Activated CD4-positive, alpha-beta T cell treated with anti-CD3 and anti-CD28 coated beads for 36 hours (primary cell): ENCODE data around the gene TXNDC9. TPM values are rescaled to one million over a fixed set of nuclear protein-coding genes. Genes with fewer than 3 reads are reported as not detected.

Experiments
- ATAC-seq: fragments of 200-7000 bp; cut with Tn5 transposase; one replicate; pipeline ENCODE4 v1.10.0; 2021; ENCODE audit warnings: mild to moderate bottlenecking, moderate library complexity
- CTCF ChIA-PET: fragments of 350-600 bp; sonication (Branson Sonifier 250); formaldehyde crosslinking; loops from one replicate; lab custom pipeline; 2021; ENCODE audit warnings: antibody characterized with exemption; lab: Charles Lee
- POLR2A ChIA-PET: fragments of 350-600 bp; sonication (Branson Sonifier 250); formaldehyde crosslinking; loops from one replicate; lab custom pipeline; 2021; ENCODE audit warnings: antibody characterized with exemption, inconsistent platforms; lab: Charles Lee
- DNase-seq: peaks from one replicate; pipeline ENCODE4 v3.0.0-alpha.2; 2020
- H3K27ac Mint-ChIP-seq: one replicate; pipeline ENCODE4 v1.8.0; 2021; ENCODE audit warnings: mixed read lengths
- H3K27me3 Mint-ChIP-seq: one replicate; pipeline ENCODE4 v1.8.0; 2021; ENCODE audit warnings: mixed read lengths
- H3K36me3 Mint-ChIP-seq: one replicate; pipeline ENCODE4 v1.8.0; 2021; ENCODE audit warnings: low read depth, mixed read lengths
- H3K4me1 Mint-ChIP-seq: one replicate; pipeline ENCODE4 v1.8.0; 2021; ENCODE audit warnings: mixed read lengths
- H3K4me3 Mint-ChIP-seq: one replicate; pipeline ENCODE4 v1.8.0; 2021; ENCODE audit warnings: mild to moderate bottlenecking, moderate library complexity, mixed read lengths
- H3K9me3 Mint-ChIP-seq: one replicate; pipeline ENCODE4 v1.8.0; 2021; ENCODE audit warnings: low read depth, mixed read lengths
- intact Hi-C, 2 experiments: fragments of 100-400 bp; cut with DNase I in 1 of 2; cut with micrococcal nuclease in 1 of 2; formaldehyde crosslinking; loops; one replicate each; pipeline versions ENCODE4 v1.14.2 to v1.15.1; 2022 to 2024; cut with DNase I, micrococcal nuclease
- total RNA-seq, 2 experiments: library from RNA; stranded (reverse); gene quantifications; one replicate each; pipeline ENCODE4 v1.2.3, GENCODE V29; 2021

TXNDC9 gene
- total RNA-seq, 2 experiments from 2014 or later: 19.4 to 27.9 TPM

- intact Hi-C loops: no loop called here
- H3K36me3 Mint-ChIP-seq: peaks cover 15% of the 10 kb centered on the region
- peaks cover 11% of the 10 kb centered on the region for H3K9me3 Mint-ChIP-seq
- ChIA-PET POLR2A (no interaction called here), CTCF (interaction anchor here (0.6 kb wide), 1 partner anchor 9 kb away, joined by 3 read pairs; no protein-coding TSS in a partner anchor)
- H3K27ac Mint-ChIP-seq: no peak overlapping the region
- H3K4me3 Mint-ChIP-seq: no peak overlapping the region
- H3K4me1 Mint-ChIP-seq: no peaks in the 10 kb centered on the region
- no peaks in the 10 kb centered on the region for H3K27me3 Mint-ChIP-seq
- no peak for DNase-seq
- ATAC-seq: no peak
Observed at GRCh38 chr2:99275882-99276281, 60.3 kb downstream of the TXNDC9 start.

Other genes with a start within 250 kb of the TXNDC9 start
- gene C2orf15, start 194.6 kb downstream of the TXNDC9 start, total RNA-seq: 1 to 10 TPM in 1 of 2 experiments, under 1 TPM in 1; 0.87 to 1.1 TPM
- gene TSGA10, start 181.4 kb downstream of the TXNDC9 start, total RNA-seq: 1 to 10 TPM; 6.4 to 9.4 TPM
- gene LIPT1, start 181.4 kb downstream of the TXNDC9 start, total RNA-seq: 1 to 10 TPM; 4.6 to 4.7 TPM
- gene MITD1, start 155.3 kb downstream of the TXNDC9 start, total RNA-seq: 10 to 100 TPM; 66.3 to 70.9 TPM
- 10 to 100 TPM; 30.8 to 31.2 TPM for gene MRPL30, start 155.1 kb downstream of the TXNDC9 start, total RNA-seq
- not detected for gene LYG2, start 80.7 kb downstream of the TXNDC9 start, total RNA-seq
- gene LYG1, start 35.1 kb downstream of the TXNDC9 start, total RNA-seq: under 1 TPM; 0.66 to 0.86 TPM
- gene EIF5B, start 1.1 kb upstream of the TXNDC9 start, total RNA-seq: 10 to 100 TPM; 79.0 to 95.4 TPM
- gene REV1, start 153.7 kb upstream of the TXNDC9 start, total RNA-seq: 10 to 100 TPM; 30.0 to 38.2 TPM